GM12892 (cell line): ENCODE results near the gene CLDN19.
A peak's percentile ranks its signal among the peaks of the same experiment; 100 is the strongest.

Experiments
- DNase-seq: peaks from one replicate; pipeline ENCODE4 v3.0.0; 2011; ENCODE audit not compliant: insufficient read length
- FAIRE-seq: peaks from 2 replicates; lab custom pipeline; 2011; peaks lifted over from hg19 to GRCh38; lab: Jason Lieb, UNC
- POLR2A ChIP-seq: IDR thresholded peaks from 2 replicates; pipeline ENCODE4 v1.6.1; 2011; ENCODE audit warnings: low read depth, low read length, control low read depth
- POLR2AphosphoS5 ChIP-seq: IDR thresholded peaks from 2 replicates; pipeline ENCODE4 v1.6.1; 2011; ENCODE audit warnings: low read depth, low read length, control low read depth
- TAF1 ChIP-seq: IDR thresholded peaks from 2 replicates; pipeline ENCODE4 v1.6.1; 2011; ENCODE audit warnings: low read depth, mild to moderate bottlenecking, control low read depth, low read length, borderline replicate concordance

The CLDN19 gene

DNA sequence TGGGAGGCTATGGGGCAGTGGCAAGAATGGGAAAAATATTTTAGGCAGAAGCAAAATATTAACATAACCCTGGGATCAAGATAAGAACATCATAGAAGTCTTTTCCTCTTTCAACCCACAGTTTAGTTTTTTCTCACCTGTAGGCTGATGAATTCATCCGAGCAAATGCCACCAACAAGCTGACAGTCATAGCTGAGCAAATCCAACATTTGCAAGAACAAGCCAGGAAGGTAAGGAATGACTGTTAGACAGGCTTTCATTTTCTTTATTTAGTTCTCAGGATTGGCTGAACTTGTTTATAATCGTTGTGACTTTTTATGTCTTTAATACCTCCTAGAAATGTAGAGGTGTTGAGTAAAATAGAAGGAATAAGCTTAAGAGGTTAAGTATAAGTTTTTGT is 33.4 kb upstream of the CLDN19 start:
- FAIRE-seq (no peak), DNase-seq (no peak)
- TF ChIP-seq POLR2A, result no peak
- no peak for TF ChIP-seq TAF1

DNA sequence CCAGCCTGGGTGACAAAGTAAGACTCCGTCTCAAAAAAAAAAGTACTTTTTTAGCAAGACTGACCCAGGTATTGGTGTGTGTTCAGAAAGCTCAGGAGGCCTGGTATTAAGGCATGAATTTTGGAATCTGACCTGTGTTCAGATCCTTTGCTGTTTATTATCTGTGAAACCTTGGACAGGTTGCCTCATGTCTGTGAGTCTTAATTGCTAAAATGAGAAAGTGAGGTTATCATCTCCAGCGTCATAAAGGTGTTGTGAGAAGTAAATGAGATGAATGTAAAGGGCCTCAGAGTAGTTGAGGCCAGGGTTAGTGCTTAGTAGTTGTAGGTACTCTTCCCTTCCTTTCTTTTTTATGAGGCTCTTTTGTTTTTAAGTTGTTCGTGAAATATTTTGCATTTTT is 29.8 kb upstream of the CLDN19 start:
- no peak for DNase-seq
- FAIRE-seq, result no peak

GRCh38 chr1:42768172-42768571 is 28.1 kb upstream of the CLDN19 start:
- no peak for TF ChIP-seq POLR2AphosphoS5
- TF ChIP-seq POLR2A, result no peak
- no peak for TF ChIP-seq TAF1
- FAIRE-seq (no peak), DNase-seq (no peak)

More for the DNA sequence above, 29.8 kb upstream of the CLDN19 start:
- TF ChIP-seq POLR2AphosphoS5, result no peak
- TF ChIP-seq TAF1, result no peak
- no peak for TF ChIP-seq POLR2A

DNA sequence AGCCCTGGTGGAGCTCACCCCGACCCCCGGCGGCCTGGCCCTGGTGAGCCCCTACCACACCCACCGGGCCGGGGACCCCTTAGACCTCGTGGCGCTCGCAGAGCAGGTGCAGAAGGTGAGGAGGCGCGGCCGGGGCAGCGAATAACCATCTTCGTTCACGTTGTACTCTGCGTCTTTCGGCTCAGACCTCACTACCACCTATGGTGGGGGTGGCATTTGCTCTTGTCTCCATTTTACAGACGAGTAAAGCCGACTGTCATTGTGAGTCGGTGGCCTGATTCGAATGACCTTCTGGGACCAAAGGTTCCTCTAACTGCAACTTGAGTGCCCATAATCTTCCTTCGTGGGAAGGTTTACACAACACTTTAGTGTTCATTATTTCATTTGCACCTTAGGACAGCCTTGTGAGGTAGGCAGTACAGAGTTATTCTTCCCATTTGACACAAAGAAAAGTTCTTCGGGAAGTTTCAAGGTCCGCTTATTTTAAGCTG is 27.5 kb upstream of the CLDN19 start:
- no peak; the same call in 1 of the 2 replicates for TF ChIP-seq POLR2AphosphoS5
- TF ChIP-seq TAF1, result no peak
- TF ChIP-seq POLR2A, result no peak
- no peak for DNase-seq
- peak; percentile 56 for FAIRE-seq

DNA sequence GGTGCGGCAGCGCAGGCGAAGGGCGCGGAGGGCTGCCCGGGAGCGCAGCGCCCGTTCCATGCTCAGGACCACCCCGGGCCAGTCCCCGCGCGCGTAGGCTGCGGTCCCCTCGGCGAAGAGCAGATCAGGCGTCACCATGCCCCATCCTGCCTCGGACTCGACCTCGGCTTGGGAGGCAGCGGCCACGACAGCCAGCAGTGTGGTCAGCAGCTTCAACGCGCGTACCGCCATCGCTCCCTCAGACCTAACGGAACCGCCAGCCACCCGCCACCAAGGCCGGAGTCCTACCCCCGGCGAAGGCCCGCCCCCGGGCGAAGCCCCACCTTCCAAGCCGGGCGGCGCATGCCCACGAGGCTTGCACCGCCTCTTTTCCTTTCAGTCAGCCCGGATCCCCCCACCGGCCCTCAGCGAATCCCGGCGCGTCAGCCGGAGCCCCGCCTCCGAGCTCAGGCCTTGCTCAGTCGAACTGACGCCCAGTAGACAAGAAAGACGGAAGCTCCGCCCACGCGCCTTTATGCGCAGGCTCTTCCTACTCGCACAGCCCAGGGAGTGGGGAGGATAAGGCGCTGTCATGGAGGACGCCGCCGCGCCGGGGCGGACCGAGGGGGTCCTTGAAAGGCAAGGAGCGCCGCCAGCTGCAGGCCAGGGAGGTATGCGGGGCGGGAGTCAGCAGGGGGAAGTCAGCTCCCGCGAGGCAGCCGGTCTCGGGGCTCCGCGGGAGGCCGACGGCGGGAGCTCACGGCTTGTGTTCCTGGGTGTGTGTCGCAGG is 26.9 kb upstream of the CLDN19 start, which contains the start of the genes C1orf50 and P3H1:
TSS of gene C1orf50 (plus strand) at position 509 of the 769 bp plus-strand sequence. CDS start at position 572, 63 bp downstream.
TSS of gene P3H1 (minus strand) at position 288 of the 769 bp plus-strand sequence. CDS start at position 231, 57 bp downstream.
- FAIRE-seq, result peak; percentile 95

GRCh38 chr1:42765832-42766740 is 26.1 kb upstream of the CLDN19 start:
- TF ChIP-seq POLR2AphosphoS5 (no peak), TAF1 (no peak)
- DNase-seq (no peak), FAIRE-seq (peak; percentile 77)

More for the DNA sequence above, 26.9 kb upstream of the CLDN19 start, which contains the start of the genes C1orf50 and P3H1:
- DNase-seq, result peak; percentile 87
- TF ChIP-seq POLR2A (peak; percentile 98), POLR2AphosphoS5 (peak; percentile 97), TAF1 (peak; percentile 70)

- DNase-seq (no peak), FAIRE-seq (no peak)
- TF ChIP-seq TAF1 (no peak), POLR2AphosphoS5 (no peak), POLR2A (no peak)
These were observed 25.2 kb upstream of the CLDN19 start for GRCh38 chr1:42765269-42765668.

- no peak for FAIRE-seq
- TF ChIP-seq POLR2A, result no peak
- TF ChIP-seq TAF1, result no peak
- TF ChIP-seq POLR2AphosphoS5, result no peak
- no peak for DNase-seq
These were observed 22.2 kb upstream of the CLDN19 start for GRCh38 chr1:42762269-42762668.

DNA sequence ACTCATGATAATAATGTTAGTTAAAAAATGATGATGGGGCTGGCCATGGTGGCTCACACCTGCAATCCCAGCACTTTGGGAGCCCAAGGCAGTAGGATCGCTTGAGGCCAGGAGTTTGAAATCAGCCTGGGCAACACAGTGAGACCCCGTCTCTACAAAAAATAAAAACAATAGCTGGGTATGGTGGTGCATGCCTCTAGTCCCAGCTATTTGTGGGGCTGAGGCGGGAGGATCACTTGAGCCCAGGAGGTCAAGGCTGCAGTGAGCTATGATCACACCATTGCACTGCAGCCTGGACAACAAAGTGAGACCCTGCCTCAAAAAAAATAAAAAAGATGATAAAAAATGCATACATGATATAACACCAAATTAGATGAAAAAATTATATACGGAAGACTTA is 21.5 kb upstream of the CLDN19 start:
- DNase-seq, result no peak
- no peak for FAIRE-seq
- no peak for TF ChIP-seq POLR2A
- TF ChIP-seq TAF1, result no peak
- no peak for TF ChIP-seq POLR2AphosphoS5

GRCh38 chr1:42759114-42759513 is 19.1 kb upstream of the CLDN19 start:
- DNase-seq (no peak), FAIRE-seq (no peak)
- no peak for TF ChIP-seq TAF1
- TF ChIP-seq POLR2AphosphoS5, result no peak
- TF ChIP-seq POLR2A, result no peak

DNA sequence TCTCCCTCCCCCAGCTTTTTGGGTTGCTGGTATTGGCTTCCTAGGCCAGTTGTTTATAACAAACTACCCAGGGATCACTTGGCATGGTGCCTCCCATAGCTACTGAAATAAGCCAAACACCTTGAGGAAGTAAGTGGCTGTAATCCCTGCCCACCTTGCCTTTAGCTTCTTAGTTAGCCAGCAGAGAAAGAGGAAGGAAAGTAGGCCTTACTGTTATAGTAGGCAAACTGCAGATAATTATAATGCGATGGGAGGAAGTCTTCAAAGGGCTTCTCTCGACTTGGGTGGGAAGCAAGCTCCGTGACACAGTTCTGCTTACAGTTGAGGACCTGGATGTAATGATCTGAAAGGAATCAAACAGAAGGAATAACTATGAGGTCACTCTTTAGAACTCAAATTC is 18.6 kb upstream of the CLDN19 start:
- TF ChIP-seq POLR2AphosphoS5, result no peak
- no peak for TF ChIP-seq POLR2A
- no peak for TF ChIP-seq TAF1
- no peak for DNase-seq
- no peak for FAIRE-seq
